ENCODE data around the gene FAM209A.
A peak's percentile ranks its signal among the peaks of the same experiment; 100 is the strongest.
"Not testable (repeated sequence)": the region's sequence is repeated elsewhere in the genome, so short reads cannot be mapped to it uniquely, and the experiment has no call there.

Gene FAM209A

GRCh38 chr20:56540415-56540814 is 15.9 kb downstream of the FAM209A start:
- DNase-seq = no peak

DNA sequence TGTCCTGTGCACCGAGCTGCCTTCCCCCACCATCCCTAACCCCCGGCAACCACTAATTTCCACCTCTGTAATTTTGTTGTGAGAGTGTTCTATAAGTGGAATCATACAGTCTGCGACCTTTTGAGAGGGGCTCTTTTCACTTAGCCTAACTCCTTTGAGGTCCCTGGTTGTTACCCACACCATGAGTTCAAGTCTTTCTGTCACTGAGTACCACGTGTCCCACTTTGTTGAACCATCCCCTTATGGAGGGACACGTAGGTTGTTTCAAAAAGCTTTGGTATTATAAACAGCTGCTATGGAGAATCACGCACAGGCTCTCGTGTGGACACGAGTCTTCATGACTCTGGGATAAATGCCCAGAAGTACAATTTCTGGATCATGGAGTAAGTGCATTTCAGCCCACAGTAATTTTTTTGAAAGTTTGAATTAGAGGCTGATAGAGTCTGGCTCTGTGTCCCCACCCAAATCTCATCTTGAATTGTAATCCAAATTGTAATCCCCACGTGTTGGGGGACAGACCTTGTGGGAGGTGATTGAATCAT is 18.0 kb downstream of the FAM209A start:
- DNase-seq = no peak

- DNase-seq = no peak
Measured at GRCh38 chr20:56551571-56551970, 27.0 kb downstream of the FAM209A start.

DNA sequence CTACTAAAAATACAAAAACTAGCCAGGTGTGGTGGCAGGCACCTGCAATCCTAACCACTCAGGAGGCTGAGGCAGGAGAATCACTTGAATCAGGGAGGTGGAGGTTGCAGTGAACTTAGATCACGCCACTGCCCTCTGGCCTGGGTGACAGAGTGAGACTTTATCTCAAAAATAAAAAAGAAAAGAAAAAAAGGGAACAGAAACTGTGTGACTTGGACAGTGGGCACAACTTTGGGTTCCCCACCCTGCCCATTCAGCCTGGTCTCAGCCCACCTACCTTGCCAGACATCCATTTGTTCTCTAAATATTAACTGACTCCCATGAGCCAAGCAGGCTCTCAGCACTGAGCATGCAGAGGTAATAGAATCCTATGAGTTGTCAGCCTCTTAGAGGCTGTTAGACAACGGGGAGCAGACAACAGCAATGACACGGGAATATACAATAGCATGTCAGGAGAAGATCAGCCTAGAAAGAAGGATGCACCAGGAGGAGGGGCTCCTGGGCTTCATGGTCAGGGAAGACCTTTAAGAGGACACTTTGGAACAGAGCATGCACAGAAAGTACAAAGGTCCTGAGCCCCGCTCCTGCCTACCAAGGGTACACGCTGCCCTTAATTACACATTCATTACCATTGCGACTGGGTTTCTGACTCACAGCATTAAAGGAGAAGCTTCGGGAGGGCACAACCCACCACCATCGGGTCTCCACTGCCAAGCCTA is 28.5 kb downstream of the FAM209A start:
- peak; percentile 3 to 25 for DNase-seq

DNA sequence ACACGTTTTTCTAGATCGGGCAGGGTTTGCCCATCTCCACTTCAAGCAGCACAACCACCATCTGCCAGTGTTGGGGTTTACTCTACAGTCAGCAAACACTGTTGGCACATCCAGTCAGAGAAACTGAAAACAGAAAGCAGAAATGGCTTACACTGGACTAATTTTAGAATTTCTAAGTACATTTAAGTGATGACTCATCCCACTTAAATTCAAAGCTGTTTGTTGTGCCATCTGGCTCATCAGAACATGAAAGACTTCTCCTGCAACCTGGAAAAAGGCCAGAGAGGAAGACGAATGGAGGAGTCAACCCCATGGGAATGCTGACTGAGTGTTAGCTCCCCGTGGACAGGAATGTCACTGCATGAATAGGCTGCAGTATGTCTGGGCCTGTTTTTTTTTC is 30.3 kb downstream of the FAM209A start:
- DNase-seq = peak; percentile 83 to 89

DNA sequence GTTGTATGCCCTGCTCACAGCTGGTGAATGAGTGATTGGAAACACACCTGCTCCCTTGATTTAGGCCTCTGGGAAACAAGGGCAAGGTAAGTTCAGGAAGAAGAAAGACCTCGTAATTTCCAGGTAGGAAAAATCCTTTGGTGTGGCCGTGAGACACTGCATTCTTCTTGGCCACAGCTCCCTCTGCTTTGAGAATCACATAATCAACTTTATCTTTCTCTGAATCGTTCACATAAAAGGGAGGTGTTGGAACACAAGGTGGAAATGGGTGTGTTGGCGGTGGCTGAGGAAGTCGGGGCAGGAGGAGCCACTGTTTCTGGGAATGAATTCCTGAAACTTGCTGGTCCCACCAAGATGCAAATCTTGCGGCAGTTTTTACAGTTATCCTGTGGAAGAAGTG is 34.4 kb downstream of the FAM209A start:
- DNase-seq = no peak

GRCh38 chr20:56564526-56564925 is 40.0 kb downstream of the FAM209A start:
- DNase-seq = not testable (repeated sequence)

DNA sequence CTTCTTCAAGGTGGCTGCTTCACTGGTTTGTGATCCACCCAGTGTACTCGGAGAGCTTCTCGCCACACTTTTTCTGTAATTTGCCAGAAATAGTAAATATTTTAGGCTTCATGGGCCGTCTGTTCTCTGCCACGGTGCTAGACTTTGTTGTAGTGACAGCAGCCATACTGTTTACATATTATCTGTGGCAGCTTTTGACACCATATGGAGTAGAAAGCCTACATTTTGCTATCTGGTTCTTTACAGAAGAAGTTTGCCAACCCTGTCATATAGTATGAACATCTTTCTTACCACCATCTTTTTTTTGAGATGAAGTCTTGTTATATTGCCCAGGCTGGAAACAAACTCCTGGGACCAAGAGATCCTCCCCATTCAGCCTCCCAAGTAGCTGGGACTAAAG is 41.0 kb downstream of the FAM209A start:
- no peak for DNase-seq

DNA sequence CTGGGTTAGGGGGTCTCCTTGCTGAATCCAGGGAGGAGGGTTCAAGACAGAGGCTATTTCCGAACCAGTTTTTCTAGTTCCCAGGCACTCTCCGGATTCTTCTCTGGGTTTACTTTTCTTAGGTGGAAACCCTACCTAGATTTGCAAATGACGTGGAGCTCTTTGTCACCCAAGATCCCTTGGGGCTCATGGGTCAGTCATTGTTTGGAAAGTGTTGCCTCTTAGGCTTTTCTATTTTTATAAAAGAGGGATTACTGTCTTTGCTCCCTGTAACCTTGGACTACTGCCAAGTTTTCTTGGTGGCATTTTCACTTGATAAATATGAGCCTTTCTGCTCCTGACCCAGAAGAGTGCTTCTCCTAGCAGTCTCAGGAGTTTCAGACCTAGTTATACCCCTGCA is 42.1 kb downstream of the FAM209A start:
- no peak for DNase-seq

- DNase-seq = no peak
Measured at GRCh38 chr20:56570832-56571231, 46.3 kb downstream of the FAM209A start.

GRCh38 chr20:56572172-56572571 is 47.6 kb downstream of the FAM209A start:
- no peak for DNase-seq

DNA sequence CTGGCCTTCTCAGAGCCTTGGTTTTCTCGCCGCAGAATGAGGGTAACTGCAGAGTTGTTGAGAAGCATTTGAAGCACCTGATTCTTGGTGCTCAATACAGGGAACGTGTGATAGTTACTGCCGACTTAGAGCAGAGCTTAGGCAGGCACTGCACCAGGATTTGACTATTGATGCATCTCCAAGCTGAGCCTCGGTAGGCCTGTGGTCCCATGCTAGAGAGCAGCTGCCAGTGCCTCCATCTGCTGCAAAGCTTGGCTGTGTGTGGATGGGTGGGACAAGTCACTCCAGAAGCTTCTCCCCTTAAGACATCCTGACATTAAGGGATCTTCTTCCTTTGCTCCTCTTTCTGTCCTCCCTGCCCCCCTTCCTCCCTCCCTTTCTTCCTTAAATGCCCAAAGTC is 49.4 kb downstream of the FAM209A start:
- DNase-seq = no peak

DNA sequence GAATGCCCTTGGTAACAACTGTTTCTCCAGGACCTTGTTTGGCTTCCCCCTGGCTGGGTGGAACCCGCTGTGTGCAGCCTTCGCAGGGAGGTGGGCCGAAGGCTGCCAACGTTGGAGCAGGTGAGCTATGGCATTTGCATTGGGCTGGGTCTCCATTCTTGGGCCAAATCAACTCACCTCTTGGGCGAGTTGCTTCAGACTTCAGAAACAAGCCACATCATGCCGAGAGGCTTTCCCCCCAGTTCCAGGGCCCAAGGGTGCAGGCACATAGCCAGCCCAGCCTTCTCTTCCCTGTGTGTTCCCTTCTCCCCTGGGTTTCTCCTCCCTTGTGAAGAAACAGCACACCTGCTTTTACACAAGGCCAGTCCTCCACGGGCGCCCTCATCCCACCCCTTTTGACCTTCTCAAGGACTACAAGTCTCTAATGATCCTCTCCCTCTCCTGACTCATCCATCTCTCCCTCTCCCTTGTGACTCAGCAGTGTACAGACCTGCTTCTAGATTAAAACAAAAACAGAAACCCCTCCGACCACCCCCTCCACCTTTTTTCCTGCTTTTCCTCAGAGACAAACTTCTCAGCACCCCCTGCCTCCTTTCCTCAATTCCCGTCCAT is 50.1 kb downstream of the FAM209A start:
- no peak for DNase-seq

- DNase-seq = no peak
Measured at GRCh38 chr20:56575157-56575556, 50.6 kb downstream of the FAM209A start.
